Stimulated activated CD8-positive, alpha-beta memory T cell treated with anti-CD3 and anti-CD28 coated beads, Interleukin-2, amount 100 ng/mL, for 48 hours (primary cell): ENCODE measurements around the gene ODAD3.
"Not testable (repeated sequence)": the region's sequence is repeated elsewhere in the genome, so short reads cannot be mapped to it uniquely, and the experiment has no call there.

Experiments used
- DNase-seq, 2 donors: peaks; one replicate each; pipeline ENCODE4 v3.0.0-alpha.2; 2020; ENCODE audit warnings: low read depth in 2 of 2

The ODAD3 gene

GRCh38 chr19:11435057-11435832 is at the start of gene ODAD3, which contains the start of gene PRKCSH:
Gene ODAD3 (minus strand): TSS chr19:11435121. CDS start chr19:11435016, 105 bp downstream.
Gene PRKCSH (plus strand): TSS chr19:11435635. CDS start chr19:11436118, 483 bp downstream.
- peak; percentile 95 to 99 for DNase-seq

- no peak for DNase-seq
These were observed 48.6 kb upstream of the ODAD3 start for GRCh38 chr19:11483366-11484111.

GRCh38 chr19:11482384-11483050 is 47.6 kb upstream of the ODAD3 start:
- DNase-seq, result peak; percentile 82 to 86

GRCh38 chr19:11481534-11482383 is 46.8 kb upstream of the ODAD3 start:
- peak; percentile 67 to 81 for DNase-seq

GRCh38 chr19:11480715-11481533 is 46.0 kb upstream of the ODAD3 start, which contains the start of gene ELAVL3:
Gene ELAVL3 (minus strand): TSS chr19:11481046. CDS start chr19:11480608, 438 bp downstream.
- DNase-seq, result no peak

- DNase-seq, result no peak
These were observed 45.2 kb upstream of the ODAD3 start for GRCh38 chr19:11479898-11480714.

GRCh38 chr19:11479090-11479897 is 44.4 kb upstream of the ODAD3 start:
- DNase-seq, result peak; percentile 9 to 23

- DNase-seq, result no peak
These were observed 43.5 kb upstream of the ODAD3 start for GRCh38 chr19:11478167-11479089.

- DNase-seq, result no peak
These were observed 40.9 kb upstream of the ODAD3 start for GRCh38 chr19:11475861-11476260.

GRCh38 chr19:11475343-11475742 is 40.4 kb upstream of the ODAD3 start:
- not testable (repeated sequence) for DNase-seq

GRCh38 chr19:11473725-11474124 is 38.8 kb upstream of the ODAD3 start:
- DNase-seq, result no peak

- DNase-seq, result not testable (repeated sequence)
These were observed 33.4 kb upstream of the ODAD3 start for GRCh38 chr19:11468266-11468845.

- no peak for DNase-seq
These were observed 30.7 kb upstream of the ODAD3 start for GRCh38 chr19:11465600-11465999.

- no peak for DNase-seq
These were observed 29.7 kb upstream of the ODAD3 start for GRCh38 chr19:11464333-11465265.

- DNase-seq, result no peak
These were observed 28.5 kb upstream of the ODAD3 start for GRCh38 chr19:11463391-11463790.

GRCh38 chr19:11461453-11461852 is 26.5 kb upstream of the ODAD3 start:
- no peak for DNase-seq
